GM19463 (cell line): ENCODE results near the gene MAF.

Experiments
- ATAC-seq: cut with Tn5 transposase; IDR thresholded peaks from one replicate; pipeline ENCODE4 v1.9.1; 2021; ENCODE audit warnings: mild to moderate bottlenecking, moderate library complexity; ENCODE audit not compliant: unreplicated experiment

MAF gene

DNA sequence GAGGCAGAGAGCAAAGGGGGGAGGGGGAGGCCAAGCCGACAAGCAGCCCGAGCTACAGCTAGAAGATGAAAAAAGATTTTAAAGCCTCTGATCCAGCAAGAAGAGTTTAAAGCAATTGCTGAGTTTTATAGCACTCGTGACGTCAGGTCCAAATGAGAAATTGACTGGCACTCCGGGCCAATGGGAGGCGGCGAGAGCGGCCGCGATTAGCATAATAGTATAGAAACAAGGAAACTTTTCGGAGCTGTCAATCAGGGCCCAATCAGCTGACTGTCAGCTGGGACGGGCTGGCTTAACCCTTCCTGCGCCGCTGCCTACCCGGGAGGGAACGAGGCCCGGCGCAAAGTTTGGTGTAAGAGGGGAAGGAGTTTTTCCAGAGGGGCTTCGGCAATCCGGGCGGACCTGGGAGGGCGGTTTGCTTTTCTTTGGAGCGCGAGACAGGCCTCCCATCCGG, at the start of gene MAF:
Gene MAF, minus strand, starts transcription at position 100 of the 454 bp plus-strand sequence. CDS start 835 bp downstream, outside the sequence.
- no peak for ATAC-seq

DNA sequence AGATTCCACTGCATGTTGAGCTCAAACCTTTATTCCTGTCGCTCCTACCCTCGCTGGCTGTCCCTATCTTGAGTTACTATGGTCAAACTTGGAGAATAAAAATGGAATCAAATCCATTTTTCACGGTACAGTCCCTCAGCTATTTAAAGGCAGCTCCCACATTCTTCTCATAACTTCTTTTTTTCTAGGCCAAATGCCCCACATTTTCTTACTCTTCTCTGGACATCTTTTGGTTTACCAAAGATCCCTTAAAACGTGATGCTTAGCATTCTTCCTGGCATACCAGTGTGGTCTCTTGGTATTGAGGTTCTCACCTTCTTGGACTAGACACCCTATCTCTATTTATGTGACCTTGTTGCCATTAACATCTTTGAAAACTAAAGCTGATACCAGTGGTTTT, 48.3 kb upstream of the MAF start:
- no peak for ATAC-seq

DNA sequence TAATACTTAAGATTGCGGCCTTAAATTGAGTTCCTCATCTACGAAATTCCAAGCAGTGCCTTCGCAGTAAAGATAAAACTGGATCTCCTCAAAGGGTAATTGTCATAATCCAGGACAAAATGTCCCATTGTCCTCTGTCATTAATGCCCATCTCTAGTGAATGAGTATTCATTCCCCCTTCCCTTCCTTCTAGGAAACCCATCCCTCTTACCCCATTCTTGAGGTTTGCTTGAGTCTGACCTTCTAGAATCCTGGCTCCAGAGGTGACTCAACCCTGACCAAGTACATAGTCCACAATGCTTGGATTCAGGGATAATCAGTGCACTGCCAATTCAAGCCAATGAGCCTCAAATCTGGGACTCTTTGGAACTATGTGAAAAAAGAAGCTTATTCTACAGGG, 47.0 kb upstream of the MAF start:
- no peak for ATAC-seq

DNA sequence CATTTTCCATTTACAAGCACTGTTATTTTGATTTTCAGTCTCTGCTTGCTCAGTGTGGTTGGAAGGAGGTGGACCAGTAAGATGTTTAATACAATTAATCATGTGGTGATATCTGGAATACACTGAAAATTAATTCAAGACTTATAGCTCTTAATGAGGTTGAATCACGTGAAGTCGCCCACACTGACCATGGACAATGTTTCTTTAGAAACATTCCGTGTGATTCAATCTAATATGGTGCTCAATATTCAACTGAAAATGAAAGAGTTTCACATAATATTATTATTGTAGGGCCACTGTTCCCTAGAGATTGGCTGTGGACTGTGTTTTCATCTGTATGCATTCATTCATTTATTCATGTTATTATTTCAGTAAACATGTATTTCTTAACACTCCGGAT, 45.2 kb upstream of the MAF start:
- ATAC-seq, result no peak

DNA sequence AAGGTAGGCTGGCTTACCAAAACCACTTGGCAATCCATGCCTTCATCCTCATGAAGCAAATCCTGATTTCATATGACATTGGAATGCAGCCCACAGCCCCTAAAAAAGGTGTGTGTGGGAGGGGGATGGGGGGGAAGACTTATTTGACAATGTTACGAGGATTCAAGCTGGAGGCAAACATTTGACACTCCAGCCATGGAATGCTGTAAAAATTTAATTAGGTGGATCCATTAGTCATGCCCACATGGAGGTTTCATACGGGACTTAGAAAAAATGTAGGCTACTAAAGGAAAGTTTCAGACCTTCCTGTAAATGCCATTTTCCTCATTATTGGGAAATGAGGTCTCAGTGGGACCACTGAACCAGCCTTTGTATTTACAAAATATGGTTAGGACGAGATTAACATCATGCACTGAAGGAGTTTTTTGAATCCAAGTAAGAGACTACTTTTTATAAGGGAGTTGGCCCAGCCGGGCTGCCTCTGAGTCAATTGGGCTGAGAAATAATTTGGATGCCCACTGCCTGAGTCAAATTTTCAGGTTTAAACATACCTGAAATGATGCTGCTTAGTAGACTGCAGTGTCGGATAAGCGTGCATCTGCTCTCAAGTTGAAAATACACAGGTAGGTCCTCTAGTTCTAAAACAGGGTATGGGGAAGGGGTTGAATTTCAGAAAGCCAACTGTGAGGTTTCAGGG, 44.6 kb upstream of the MAF start:
- no peak for ATAC-seq

DNA sequence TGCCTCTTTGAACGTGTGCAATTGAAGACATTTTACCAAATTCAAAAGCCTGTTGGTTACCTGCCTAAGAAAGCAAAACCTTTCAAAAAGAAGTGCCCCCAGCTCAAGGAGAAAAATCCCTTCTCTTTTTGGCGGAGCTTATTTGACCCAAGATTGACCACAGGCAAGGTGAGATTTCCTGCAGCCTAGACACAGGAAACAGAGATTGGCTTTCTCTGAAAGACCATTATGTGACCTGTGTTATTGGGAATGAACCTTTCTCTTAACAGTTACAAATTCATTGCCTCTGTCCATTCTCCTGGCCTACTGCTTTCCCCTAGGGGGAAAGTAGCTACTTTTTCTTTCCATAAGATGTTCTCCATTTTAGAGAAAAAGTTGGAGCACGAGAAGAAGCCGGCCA, 42.1 kb upstream of the MAF start:
- ATAC-seq, result no peak

DNA sequence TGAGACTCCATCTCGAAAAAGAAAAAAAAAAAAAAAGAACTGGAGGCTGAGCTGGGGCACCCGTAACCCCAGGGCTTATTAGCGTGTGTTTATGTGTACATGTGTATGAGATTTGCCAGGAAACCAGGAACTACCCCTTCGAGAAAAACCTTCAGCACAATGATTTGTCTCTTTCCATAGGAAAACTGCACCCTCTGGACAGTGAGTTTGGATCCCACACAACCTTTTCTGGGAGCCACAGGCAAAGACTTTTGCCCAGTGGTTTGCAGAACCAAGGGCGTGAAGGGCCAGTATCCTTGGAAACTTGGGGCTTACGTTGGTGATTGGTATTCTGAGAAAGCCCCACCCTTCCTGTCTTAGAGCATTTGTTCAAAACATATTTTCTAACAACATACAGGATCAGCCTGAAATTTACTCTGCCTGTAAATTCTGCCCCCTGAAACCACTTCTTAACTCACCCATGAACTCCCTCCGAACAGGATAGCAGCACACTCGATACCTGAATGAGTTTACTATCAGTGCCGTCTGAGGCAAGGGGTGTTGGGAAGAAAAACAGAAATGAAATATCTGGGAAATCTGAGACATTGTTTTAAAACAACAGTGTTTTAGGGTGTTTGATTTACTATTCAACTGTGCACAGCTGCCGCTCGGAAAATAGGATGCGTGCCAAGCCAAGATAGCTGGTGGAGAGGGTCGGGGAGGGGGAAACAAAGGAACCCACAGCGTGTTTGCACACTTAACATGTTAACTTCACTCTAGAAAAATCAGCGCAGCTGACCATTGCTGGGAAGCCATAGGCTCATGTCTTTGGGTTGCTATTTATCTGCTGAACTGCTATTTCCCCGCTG, 40.2 kb upstream of the MAF start:
- ATAC-seq, result no peak

DNA sequence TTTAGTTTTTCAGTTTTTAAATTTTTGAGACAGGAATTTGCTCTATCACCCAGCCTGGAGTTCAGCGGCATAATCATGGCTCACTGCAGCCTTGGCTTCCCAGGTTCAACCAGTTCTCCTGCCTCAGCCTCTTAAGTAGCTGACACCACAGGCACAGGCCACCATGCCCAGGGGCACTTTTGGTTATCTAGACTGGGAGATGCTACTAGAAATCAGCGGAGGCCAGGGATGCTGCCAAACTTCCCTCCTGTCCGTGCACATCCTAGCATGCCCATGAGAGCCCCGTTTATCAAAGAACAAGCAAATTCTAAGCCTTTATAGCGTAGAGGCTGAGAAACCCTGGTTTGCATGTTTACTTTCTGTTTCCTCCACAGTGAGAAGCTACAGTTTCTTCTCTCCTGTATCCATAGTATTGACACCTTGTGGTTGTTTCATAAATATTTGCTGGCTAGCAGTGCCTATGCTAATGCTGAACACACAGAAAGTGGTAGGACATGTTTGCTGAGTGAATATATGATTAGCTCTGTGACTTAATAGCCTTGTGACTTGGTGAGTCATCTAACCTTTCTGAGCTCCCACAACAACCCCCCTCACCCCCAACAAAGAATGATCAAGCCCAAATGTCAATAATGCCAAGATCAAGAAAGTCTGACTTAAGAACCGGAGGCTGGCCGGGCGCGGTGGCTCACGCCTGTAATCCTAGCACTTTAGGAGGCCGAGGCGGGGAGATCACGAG, 39.2 kb upstream of the MAF start:
- ATAC-seq, result no peak

DNA sequence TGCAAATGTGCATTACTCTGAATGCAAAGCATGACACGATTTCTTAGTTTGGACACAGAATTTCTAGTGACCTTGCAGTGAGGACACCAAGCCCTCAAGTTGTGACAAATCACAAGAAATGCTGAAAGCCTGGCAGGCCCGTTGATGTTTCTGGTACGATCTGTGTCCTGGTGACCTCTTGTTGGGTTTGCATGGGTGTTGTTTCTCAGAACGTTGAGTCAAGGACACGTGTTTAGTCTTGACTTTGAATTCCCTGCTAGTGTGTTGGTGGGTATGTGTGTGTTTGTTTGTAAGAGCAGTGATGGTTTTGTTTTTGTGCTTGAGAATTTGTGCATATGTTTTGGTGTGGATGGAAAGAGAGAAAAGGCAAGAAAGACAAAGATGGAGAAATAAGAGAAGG, 37.8 kb upstream of the MAF start:
- ATAC-seq, result no peak

DNA sequence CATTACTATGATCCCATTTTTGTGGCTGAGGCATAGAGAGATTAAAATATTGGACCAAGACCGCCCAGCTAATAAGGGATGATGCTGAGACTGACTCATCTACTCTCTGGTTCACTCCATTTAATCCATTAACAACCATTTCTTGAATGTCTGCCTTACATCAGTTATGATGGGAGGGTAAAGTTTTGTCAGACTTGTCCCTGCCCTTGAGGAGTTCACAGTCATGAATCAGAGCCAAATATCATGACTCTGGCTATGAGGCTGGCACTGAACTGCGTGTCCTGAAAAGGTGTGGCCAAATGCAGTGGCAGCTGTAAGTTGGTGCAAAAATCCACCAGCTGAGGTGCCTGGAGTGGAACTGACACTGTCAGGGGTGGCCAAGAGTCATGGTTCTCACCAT, 35.0 kb upstream of the MAF start:
- no peak for ATAC-seq

DNA sequence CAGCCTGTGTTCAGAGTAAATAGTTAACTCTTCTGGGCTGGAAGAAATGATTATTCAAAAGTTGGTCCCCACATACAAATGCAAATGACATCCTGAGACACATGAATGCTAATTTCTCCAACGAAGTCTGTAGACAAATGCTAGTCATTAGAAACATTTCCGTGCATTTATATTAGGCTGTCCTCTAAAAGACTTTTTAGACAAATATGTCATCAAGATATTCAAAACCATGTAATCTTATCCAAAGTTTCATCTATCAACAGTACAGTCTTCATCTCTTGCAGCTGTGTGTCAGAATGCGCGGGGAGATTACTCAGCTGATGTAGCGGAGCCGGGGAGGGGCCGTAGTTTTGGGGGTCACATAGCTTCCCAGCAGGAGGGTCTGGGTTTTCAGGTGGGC, 33.8 kb upstream of the MAF start:
- no peak for ATAC-seq

DNA sequence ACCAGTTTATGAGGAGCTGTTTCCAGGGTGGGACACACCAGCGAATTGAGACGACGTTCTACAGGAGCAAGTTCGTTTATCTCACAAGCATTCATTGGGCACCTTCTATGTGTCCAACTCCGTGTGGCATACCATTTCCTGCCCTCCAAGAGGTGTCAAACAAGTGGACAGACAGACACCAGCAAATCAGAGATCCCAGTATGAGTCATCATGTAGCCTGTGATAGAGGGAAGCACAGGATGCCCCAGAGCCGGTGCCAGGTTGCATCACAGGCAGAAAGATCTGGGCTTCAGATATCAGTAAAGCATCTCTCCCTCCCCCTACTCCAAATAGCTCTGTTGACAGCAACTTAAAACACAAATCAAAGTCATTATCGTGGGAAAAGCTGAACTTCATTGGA, 31.8 kb upstream of the MAF start:
- ATAC-seq, result no peak

DNA sequence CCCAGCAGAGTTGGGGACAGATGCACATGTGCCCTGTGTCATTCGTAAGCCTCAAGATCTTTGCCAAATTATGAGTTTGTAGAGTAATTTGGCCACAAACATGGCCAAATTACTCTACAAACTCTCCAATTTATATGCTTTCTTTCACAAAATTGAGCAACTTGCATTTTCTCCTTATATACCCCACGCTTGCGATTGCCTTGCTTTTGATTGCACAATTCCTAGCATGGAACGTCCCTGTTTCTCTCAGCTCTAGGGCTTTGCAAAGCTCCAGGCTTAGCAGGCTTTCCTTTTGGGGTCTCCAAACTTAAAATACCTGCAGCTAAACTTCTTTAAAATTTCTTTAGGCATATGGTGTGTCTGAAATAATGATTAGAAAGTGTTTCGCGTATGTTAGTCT, 28.5 kb upstream of the MAF start:
- ATAC-seq, result no peak

DNA sequence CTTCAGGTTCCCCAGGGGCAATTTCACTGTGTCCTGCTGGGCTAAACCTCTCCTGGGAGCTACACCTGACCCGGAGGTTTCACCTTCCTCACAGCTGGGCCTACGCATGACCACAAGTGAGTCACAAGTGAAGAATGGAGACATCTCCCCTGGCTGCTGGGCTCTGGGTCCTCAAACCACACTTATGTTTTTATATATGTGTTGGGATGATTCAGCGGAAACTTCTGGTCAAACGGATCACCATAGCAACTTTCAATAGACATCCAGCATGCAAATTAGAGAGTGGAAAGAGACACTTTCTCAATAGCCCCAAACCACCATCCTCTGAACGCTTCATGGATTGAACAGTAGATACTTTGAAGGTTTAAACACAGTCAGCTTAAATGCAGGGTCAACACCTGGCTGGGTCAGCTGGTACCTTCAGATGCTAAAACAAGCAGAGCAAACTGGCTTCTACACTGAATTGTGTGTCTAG, 28.0 kb upstream of the MAF start:
- peak; percentile 75 for ATAC-seq

DNA sequence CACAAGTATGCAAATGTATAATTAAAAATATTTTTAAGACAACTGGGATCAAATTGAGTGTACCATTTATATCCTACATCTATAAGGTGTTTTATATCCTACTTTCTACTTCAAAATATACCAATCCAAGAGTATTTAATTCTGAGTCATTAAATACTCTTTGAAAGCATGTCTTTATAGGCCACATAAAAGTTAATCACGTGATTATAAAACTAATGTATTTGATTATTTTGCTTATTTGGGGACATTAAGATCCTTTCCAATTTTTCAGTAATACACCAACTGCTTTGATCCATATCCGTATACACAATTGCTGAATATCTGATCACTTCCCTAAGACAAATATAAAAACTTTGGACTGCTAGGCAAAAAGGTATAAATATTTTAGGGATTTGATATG, 26.6 kb upstream of the MAF start:
- ATAC-seq, result no peak

DNA sequence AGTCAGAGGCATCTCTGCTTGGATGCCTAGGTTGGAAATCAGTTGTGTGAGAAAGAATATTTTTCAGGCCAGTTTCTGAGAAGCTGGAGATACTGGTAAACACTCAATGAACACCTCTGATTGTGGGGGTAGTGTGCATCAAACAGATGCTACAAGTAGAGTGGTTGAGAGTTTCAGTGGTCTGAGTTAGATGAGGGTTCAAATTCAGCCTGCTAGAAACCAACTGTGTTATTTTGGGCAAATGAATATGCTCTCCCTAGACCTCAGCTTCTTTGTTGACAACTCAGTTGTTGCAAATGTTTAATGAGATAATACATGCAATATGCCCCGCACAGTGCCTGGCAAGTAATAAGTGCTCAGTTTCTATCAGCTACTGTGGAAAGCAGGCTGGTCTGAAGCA, 25.2 kb upstream of the MAF start:
- ATAC-seq, result no peak

DNA sequence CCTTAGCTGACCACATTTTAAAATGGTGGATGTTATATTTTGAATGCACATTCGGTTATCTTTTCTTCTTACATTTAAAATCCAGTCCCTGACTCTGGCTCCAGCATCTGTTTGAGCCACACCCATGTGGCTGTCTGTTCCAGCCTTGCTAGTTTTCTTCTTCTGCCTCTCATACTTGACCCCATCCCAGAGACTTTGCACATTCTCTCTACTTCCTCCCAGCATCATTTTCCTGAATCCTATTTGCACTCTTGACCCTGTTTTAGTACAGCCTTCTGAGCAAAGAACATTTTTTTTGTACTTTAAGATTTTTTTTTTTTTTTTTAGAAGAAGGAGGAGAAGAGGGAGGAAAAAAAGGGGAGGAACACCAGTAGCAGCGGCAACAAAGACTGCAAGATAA, 23.3 kb upstream of the MAF start:
- ATAC-seq, result no peak

DNA sequence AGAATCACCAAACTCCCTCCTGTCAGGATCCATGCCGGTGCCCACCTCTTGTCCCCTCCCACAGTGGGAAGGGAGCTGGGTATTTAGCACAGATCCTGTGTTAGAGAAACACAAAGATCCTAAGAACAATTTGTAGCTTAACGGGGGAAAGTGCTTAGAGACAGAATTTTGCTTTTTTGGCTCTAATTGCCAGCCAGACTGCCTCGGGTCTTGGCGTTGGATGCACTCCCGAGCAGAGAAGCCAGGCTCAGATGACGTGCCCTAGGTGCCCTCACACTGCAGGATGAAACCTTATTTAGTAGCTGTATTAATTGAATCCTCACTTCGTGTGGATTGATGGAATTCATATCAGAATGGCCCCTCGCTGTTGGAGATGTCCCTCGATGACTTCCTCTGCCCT, 22.5 kb upstream of the MAF start:
- no peak for ATAC-seq

DNA sequence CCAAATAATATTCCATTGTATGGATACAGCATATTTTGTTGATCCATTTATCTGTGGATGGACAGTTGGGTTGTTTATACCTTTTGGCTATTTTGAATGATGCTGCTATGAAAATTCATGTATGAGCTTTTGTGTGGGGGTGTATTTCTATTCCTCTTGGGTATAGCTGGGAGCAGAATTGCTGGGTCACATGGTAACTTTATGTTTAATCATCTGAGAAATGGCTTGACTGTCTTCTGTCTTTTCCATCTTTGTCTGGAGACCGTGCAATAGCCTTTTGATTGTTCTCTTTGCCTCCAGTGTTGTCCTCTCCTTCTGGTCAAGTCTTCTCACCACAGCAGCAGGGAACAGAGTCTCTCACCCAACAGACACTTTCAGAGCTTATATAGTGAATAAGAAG, 20.5 kb upstream of the MAF start:
- ATAC-seq, result no peak

DNA sequence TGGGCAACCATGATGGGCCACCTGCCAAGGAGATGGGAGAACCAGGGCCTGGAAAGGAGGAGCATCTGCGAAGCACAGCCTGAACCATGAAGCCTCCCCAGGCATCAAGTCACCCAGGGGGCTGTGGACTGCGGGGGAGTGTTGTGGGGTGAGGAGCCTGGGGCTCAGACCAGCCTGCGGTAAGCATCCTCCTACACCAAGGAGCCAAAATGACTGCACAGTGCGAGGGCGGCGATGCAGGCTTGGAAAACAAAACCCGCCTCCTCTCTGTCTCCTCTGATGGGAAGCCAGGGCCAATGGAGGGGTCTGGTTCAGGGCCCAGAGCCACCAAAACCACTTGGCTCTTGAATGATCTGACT, 18.1 kb upstream of the MAF start:
- no peak for ATAC-seq

DNA sequence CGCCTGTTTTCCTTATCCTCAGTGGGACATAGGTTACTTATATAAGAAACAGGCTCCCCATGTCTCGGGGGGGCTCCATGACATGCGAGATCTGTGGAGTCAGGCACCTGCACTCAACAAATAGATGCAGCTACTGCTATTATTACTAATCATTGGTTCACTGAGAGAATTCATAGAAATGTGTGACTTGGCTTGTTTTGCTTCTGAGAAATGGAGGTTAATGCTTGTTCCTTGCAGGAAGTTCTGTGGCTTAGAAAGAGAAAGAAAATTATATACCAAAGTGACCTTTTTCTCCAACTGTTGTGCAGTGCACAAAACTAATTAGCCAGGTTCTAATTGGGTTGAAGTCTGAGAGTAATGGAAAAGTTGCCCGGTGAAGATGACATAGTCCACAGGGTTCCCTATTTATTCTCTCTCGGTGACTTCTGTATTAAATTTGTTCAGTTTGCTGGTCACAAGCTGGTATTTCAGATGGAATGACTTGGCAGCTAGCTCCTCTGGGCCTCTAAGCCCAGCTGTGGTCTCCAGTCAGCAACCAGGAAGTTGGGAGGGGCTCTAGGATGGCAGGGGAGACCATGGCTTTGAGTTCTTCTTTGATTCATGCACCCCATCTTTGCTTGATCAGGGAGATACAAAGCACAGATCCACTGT, 17.6 kb upstream of the MAF start:
- ATAC-seq, result no peak
